ENCODE data around the gene PIP4P1.

Gene PIP4P1

GRCh38 chr14:20435582-20436362, 25.5 kb downstream of the PIP4P1 start, which contains the start of gene KLHL33:
KLHL33 (minus strand) TSS chr14:20436166; CDS start chr14:20435811, 355 bp downstream.
- H3K27me3 Mint-ChIP-seq: no peaks in the 10 kb centered on the region
- H3K4me1 Mint-ChIP-seq: peaks cover 19% of the 10 kb centered on the region
- H3K36me3 Mint-ChIP-seq (ENCODE audit: low read depth): no peaks in the 10 kb centered on the region
- H3K27ac Mint-ChIP-seq: no peak within 1 kb of the TSS
- no peak for DNase-seq
- no peak for ATAC-seq
- H3K4me3 Mint-ChIP-seq: no peak within 1 kb of the TSS
- H3K9me3 Mint-ChIP-seq: no peaks in the 10 kb centered on the region

DNA sequence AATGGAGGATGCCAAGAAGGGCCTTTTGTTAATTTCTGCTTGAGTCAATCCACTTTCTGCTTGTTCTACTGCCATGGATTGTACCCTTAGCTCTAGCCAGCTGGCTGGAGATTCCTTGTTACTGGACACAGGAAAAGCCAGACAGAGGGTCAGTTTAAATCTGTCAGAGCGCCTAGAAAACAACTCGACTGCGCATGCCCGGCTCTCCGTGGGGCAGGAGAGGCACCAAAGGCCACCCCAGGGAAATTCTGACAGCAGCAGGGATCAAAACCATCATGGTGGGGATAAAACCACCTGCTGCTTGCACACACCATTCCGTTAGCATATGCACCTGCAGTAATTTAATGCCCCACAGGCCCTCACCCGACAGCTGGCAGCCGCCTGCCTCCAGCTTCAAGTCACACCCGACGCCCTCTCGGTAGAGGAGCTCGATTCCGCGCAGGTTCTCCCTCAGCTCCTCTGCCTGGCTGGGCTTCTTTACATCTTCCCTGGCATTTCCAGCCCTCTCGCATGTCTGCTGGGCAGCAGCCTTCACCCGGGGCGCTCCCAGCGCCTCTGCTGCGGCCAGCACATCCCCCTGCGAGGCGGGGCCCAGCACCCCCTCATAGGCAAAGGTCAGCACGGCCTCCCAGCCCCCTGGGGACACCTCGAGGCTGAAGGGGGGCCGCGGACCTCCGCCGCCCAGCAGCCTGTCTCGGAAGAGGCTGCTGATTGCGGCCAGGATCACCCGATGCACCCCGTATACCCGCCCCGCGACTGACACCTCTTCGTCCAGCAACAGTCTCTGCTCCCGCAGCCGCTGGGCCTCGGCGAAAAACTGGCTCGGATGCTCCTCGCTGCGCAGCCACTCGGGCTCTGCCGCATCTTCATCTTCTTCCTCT, 26.3 kb downstream of the PIP4P1 start:
- no peaks in the 10 kb centered on the region for H3K36me3 Mint-ChIP-seq (ENCODE audit: low read depth)
- no peaks in the 10 kb centered on the region for H3K27me3 Mint-ChIP-seq
- H3K27ac Mint-ChIP-seq: no peak overlapping the region
- H3K9me3 Mint-ChIP-seq: no peaks in the 10 kb centered on the region
- H3K4me3 Mint-ChIP-seq: no peak overlapping the region
- no peak for DNase-seq
- ATAC-seq: no peak
- peaks cover 12% of the 10 kb centered on the region for H3K4me1 Mint-ChIP-seq

GRCh38 chr14:20429801-20430669, 31.2 kb downstream of the PIP4P1 start:
- no peaks in the 10 kb centered on the region for H3K9me3 Mint-ChIP-seq
- no peak overlapping the region for H3K4me3 Mint-ChIP-seq
- no peaks in the 10 kb centered on the region for H3K36me3 Mint-ChIP-seq (ENCODE audit: low read depth)
- ATAC-seq: no peak
- no peaks in the 10 kb centered on the region for H3K27me3 Mint-ChIP-seq
- no peak for DNase-seq
- H3K4me1 Mint-ChIP-seq: peaks cover 38% of the 10 kb centered on the region
- H3K27ac Mint-ChIP-seq: peak overlapping the region; percentile 45

- ATAC-seq (peak; percentile 16), DNase-seq (no peak)
- Mint-ChIP-seq H3K27ac (peak overlapping the region; percentile 93), H3K9me3 (no peaks in the 10 kb centered on the region), H3K4me1 (peaks cover 38% of the 10 kb centered on the region), H3K27me3 (no peaks in the 10 kb centered on the region), H3K36me3 (ENCODE audit: low read depth) (no peaks in the 10 kb centered on the region), H3K4me3 (peak overlapping the region; percentile 79)
Measured at GRCh38 chr14:20428802-20429201, 32.4 kb downstream of the PIP4P1 start.

DNA sequence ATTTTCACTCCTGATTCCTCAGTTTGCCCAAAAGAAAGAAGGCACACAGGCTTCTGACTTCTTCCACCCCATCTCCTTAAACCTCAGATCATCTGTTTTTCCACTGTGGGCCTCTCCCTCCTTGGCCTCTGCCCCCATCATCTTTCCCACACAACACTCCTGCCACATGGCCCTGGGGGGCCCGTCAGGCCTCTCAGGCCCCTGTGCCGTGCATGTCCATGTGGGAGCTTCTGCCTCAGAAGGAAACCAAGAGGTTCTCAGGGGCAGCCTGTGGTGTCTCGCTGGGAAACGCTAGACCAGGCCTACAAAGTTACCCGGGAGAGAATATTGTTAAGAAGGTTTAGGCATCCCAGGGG, 33.2 kb downstream of the PIP4P1 start:
- no peaks in the 10 kb centered on the region for H3K27me3 Mint-ChIP-seq
- ATAC-seq: peak; percentile 39
- DNase-seq: peak; percentile 26
- H3K27ac Mint-ChIP-seq: peak overlapping the region; percentile 93
- H3K9me3 Mint-ChIP-seq: no peaks in the 10 kb centered on the region
- H3K4me3 Mint-ChIP-seq: peak overlapping the region; percentile 79
- no peaks in the 10 kb centered on the region for H3K36me3 Mint-ChIP-seq (ENCODE audit: low read depth)
- peaks cover 38% of the 10 kb centered on the region for H3K4me1 Mint-ChIP-seq

- Mint-ChIP-seq H3K9me3 (no peaks in the 10 kb centered on the region), H3K4me1 (peaks cover 38% of the 10 kb centered on the region), H3K36me3 (ENCODE audit: low read depth) (no peaks in the 10 kb centered on the region), H3K27ac (peak overlapping the region; percentile 93), H3K27me3 (no peaks in the 10 kb centered on the region), H3K4me3 (peak overlapping the region; percentile 79)
- no peak for DNase-seq
- peak; percentile 74 for ATAC-seq
Measured at GRCh38 chr14:20427231-20428009, 33.8 kb downstream of the PIP4P1 start.

- Mint-ChIP-seq H3K27me3 (no peaks in the 10 kb centered on the region), H3K9me3 (no peaks in the 10 kb centered on the region), H3K27ac (no peak overlapping the region), H3K4me3 (no peak overlapping the region), H3K36me3 (ENCODE audit: low read depth) (no peaks in the 10 kb centered on the region), H3K4me1 (peaks cover 36% of the 10 kb centered on the region)
- ATAC-seq (no peak), DNase-seq (no peak)
Measured at GRCh38 chr14:20424851-20425250, 36.4 kb downstream of the PIP4P1 start.

DNA sequence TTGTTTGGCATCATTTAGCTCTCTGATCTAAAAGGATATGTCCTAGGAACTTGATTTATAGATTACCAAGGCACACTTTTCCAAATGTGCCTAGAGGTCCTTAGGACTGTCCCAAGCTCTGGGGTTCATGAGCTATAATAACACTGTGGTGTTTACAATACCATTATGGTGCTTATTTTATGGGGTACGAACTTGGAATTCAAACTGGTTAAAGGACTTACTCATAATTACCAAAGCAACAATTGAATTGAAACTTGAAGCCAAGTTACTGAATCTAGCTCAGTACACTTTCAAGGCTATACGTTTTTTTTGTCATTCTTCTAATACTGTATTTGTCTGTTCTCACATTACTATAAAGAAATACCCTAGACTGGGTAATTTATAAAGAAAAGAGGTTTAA, 38.3 kb downstream of the PIP4P1 start:
- ATAC-seq (no peak), DNase-seq (no peak)
- H3K4me1 Mint-ChIP-seq: peaks cover 19% of the 10 kb centered on the region
- no peaks in the 10 kb centered on the region for H3K36me3 Mint-ChIP-seq (ENCODE audit: low read depth)
- H3K27me3 Mint-ChIP-seq: no peaks in the 10 kb centered on the region
- no peak overlapping the region for H3K4me3 Mint-ChIP-seq
- no peak overlapping the region for H3K27ac Mint-ChIP-seq
- no peaks in the 10 kb centered on the region for H3K9me3 Mint-ChIP-seq

DNA sequence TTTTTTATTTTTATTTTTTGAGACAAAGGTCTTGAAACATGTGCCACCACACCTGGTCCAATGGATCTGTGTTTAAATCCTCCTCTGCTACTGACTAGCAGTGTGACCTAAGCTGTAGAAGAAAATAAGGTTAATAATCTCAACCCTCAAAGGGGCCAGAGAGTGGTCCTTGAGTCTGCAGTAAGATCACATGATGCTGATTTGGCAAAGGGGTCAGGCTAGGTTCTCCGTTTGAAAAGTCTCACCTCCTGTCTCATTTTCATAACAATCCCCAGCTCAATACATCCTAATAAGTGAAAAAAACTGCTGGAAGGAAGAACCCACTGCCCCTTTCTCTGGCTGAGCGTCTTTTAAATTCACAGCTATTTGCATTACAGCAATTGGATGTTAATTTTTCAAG, 40.0 kb downstream of the PIP4P1 start:
- Mint-ChIP-seq H3K27me3 (no peaks in the 10 kb centered on the region), H3K27ac (no peak overlapping the region), H3K36me3 (ENCODE audit: low read depth) (no peaks in the 10 kb centered on the region), H3K4me1 (peaks cover 7% of the 10 kb centered on the region), H3K9me3 (no peaks in the 10 kb centered on the region), H3K4me3 (no peak overlapping the region)
- no peak for DNase-seq
- ATAC-seq: no peak

DNA sequence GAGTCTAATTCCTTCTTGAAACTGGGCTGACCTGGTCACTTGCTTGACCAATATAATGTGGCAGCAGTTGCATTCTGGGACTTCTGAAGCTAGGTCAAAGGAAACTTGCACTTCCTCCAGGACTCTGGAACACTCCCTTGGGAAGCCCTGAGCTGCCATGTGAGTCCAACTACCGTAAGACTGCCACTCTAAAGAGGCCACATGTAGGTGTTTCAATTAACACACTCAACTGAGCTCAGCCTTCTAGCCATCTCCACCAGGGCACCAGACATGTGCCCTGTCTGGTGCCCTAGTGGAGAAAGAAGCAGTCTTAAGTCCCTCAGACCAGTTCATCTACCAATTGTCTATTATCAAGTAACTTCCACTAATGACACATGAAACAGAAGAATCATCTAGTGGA, 41.8 kb downstream of the PIP4P1 start:
- Mint-ChIP-seq H3K9me3 (no peaks in the 10 kb centered on the region), H3K4me3 (no peak overlapping the region), H3K27me3 (no peaks in the 10 kb centered on the region), H3K4me1 (peaks cover 13% of the 10 kb centered on the region), H3K27ac (no peak overlapping the region), H3K36me3 (ENCODE audit: low read depth) (no peaks in the 10 kb centered on the region)
- ATAC-seq: no peak
- DNase-seq: no peak

DNA sequence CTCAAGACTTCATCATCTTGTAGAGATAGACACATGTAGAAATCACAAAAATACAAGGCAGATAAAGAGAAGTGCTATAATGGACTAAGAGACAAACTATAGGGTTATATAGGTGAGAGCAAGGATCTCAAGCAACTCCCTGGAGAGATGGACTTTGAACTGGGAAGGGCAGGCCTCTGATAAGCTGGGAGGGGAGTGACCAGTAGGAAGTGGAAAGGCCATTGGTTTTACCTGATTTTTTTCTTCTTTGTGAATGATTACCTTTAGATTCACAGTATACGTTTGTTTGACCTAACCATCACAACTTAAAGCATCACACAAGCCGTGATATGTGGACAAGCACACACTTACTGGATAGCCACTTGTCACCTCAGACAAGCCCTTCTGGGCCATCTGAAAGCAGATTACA, 42.7 kb downstream of the PIP4P1 start:
- Mint-ChIP-seq H3K9me3 (no peaks in the 10 kb centered on the region), H3K36me3 (ENCODE audit: low read depth) (no peaks in the 10 kb centered on the region), H3K27ac (no peak overlapping the region), H3K27me3 (no peaks in the 10 kb centered on the region), H3K4me1 (peaks cover 21% of the 10 kb centered on the region), H3K4me3 (no peak overlapping the region)
- DNase-seq (no peak), ATAC-seq (no peak)

DNA sequence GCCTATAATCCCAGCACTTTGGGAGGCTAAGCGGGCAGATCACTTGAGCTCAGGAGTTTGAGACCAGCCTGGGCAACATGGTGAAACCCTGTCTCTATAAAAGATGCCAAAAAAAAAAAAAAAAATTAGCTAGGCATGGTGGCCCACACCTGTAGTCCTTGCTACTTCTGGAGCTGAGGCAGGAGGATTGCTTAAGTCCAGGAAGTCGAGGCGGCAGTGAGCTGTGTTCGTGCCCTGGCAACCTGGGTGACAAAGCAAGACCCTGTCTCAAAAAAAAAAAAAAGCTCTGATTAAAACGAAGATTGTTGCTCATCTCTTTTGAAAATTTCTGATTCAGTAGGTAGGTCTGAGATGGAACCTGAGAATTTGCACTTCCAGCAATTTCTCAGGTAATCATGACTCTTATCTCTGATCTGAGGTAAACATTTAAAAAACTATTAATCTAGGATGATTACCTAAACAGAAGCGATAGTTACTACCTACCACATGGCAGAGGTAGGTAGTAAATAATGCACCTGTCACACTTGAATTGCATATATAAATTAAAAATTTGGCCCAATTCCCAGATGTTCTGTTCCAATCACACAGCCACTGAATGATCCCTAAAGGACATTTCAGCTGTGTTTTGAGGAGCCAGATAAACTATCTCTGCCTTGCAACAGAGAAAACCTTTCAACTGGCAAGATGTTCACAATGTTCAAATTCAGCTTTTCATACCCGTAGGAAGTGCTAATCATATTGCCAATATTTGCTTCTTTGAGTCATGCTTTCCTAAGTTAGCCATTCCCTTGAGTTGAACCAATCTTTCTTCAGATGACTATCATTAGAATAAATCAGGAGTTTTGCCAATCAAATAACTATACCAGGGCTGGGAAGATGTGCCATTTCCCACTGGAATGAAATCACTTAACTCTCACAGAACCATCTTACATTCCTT, 43.7 kb downstream of the PIP4P1 start:
- Mint-ChIP-seq H3K36me3 (ENCODE audit: low read depth) (no peaks in the 10 kb centered on the region), H3K4me3 (no peak overlapping the region), H3K27ac (no peak overlapping the region), H3K9me3 (no peaks in the 10 kb centered on the region), H3K27me3 (no peaks in the 10 kb centered on the region), H3K4me1 (peaks cover 22% of the 10 kb centered on the region)
- ATAC-seq (no peak), DNase-seq (no peak)

DNA sequence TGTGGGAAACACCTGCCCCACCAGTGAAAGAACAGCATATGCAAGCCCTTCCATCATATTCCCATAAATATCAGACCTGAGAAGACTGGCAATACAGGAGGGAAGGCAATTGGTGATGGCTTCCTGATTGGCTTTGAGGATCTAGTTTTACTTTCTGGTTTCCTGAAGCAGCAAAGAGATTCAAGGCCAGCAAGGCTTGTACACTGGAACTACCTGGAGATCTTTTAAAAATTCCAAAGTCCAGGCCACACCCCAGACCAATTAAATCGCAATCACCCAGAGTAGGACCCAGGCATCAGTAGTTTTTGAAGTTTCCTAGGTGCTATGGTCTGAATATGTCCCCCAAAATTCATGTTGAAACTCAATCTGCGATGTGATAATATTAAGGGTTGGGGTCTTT, 45.0 kb downstream of the PIP4P1 start:
- H3K36me3 Mint-ChIP-seq (ENCODE audit: low read depth): peaks cover under 1% of the 10 kb centered on the region
- H3K4me3 Mint-ChIP-seq: no peak overlapping the region
- H3K9me3 Mint-ChIP-seq: no peaks in the 10 kb centered on the region
- ATAC-seq (no peak), DNase-seq (no peak)
- no peak overlapping the region for H3K27ac Mint-ChIP-seq
- H3K4me1 Mint-ChIP-seq: peaks cover 33% of the 10 kb centered on the region
- no peaks in the 10 kb centered on the region for H3K27me3 Mint-ChIP-seq

Measured in activated naive CD8-positive, alpha-beta T cell treated with anti-CD3 and anti-CD28 coated beads, Interleukin-2, amount 50 U/mL, for 24 hours (primary cell).